ENCODE data around the gene SUSD3.

The SUSD3 gene

GRCh38 chr9:93053781-93054331 lies 4.6 kb upstream of the SUSD3 start:
- DNase-seq (ENCODE audit: low read depth): no peak

- DNase-seq (ENCODE audit: low read depth): no peak
Observed at GRCh38 chr9:93054758-93055704, 3.5 kb upstream of the SUSD3 start.

DNA sequence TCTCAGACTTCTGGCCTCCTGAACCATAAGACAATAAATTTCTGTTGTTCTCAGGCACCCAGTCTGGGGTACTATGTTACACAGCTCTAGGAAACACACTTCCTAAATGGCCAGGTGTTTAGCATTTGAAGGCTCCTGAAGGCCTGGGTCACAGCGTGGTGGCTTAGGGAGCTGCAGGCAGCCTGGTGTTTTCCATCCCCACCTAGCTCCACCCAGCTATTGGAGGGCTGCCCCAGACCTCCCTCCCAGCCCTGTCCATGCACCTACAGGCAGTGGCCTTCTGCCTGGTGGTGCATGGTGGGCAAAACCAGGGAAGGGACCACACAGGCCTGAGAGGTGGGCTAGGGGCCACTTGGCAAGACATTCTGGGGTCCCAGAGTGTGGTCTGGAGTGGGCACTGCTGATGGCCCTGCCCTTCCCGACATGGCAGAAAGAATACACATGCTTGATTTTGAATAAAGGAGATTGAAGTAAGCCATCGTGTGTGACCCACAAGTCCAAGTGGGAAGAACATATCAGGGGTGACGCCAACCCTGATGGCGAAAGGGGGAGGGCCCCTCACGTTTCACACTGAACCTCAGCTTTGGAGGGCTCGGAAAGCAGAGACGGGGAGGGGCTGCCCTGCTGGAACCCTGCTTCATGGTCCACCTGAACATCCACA lies 1.3 kb upstream of the SUSD3 start:
- DNase-seq (ENCODE audit: low read depth): no peak

DNA sequence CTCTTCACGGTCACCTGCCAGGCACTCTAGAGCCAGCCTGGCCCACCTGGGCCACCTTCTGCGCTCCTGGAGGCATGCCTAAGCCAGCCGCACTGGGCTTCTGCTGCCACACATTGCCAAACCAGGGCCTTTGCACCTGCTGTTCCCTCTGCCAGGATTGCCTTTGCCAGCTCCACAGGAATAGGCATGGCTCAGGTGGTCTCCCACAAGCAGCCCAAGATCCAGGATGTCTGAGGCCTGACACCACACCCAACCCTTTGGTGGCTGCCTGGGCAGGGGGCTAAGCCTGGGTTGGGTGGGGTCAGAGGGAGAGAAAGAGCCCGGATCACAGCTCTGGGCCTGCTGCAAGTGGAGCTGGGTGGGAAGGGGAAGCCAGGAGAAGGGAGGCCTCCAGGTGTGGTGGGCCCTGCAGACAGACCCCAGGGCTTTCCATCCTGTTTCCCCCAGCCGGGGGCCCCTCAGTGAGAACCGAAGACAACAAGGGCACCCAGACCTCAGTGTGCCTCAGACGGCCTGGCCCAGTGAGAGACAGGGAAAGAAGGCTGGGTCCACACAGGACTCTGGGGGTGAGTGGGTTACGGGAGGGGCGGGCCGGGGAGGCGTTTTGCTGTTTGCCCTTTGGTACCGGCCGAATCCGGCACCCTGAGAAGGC lies 672 bp upstream of the SUSD3 start:
- no peak for DNase-seq (ENCODE audit: low read depth)

- DNase-seq (ENCODE audit: low read depth): no peak
Observed at GRCh38 chr9:93059011-93059714, 662 bp downstream of the SUSD3 start.

DNA sequence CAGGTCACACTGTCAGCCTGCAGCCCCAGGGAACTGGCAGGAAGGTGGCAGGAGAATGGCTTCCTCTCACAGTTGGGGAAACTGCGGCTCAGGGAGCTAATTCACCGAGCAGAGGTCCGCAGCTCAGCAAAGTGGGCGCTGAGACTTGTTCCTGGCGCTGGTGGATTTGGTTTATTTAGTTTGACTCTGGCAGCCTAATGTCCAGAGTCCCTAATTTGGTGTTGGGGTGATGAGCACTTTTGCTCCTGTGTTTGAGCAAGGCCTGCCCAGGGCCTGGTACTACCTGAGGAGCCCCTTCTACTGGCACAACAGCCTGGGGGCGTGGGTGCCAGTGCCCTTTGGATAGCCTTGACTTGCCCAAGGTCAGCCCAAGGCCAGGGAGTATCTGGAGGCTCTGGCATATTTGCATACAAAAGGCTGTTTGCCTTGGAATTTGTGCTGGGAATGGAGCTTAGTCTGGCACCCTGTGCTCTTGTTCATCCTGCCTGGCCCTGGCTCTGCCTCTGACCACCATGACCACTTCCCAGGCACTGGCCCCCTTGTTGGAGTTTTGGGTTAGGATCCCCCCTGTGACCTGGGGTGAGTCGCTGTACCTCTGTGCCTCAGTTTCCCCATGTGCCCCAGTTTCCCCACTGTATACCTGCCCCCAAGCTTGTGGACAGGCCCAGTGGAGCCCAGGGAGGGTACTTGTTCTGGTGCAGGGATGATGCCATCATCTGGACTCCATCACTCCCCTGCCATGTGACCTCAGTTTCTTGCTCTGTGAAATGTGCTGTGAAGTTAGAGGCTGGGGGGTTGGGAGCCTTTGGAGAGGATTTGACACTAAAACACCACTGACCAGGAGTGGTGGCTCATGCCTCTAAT lies 1.4 kb downstream of the SUSD3 start:
- no peak for DNase-seq (ENCODE audit: low read depth)

DNA sequence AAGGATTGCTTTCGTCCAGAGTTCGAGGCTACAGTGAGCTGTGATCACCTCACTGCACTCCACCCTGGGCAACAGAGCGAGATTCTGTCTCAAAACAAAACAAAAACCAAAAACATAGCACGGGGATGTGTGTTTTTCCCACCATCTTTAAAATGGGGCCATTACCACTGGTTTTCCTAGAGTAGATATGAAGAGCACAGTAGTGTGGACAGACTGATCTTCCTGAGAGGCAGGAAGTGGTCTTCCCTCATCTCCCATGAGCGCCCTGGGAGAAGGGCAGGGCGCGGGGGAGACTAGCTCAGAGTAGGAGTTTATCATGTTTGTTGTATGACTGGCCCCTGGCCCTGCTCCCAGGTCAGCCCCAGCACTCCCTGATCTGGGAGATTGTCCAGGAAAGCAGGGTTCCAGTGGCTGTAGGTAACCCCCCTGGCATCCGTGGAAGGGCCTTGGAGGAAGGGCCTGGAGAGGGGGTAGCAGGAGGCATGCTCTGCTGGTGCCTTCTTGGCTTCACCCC lies 2.3 kb downstream of the SUSD3 start:
- DNase-seq (ENCODE audit: low read depth): no peak

GRCh38 chr9:93061260-93061751 lies 2.8 kb downstream of the SUSD3 start:
- no peak for DNase-seq (ENCODE audit: low read depth)

DNA sequence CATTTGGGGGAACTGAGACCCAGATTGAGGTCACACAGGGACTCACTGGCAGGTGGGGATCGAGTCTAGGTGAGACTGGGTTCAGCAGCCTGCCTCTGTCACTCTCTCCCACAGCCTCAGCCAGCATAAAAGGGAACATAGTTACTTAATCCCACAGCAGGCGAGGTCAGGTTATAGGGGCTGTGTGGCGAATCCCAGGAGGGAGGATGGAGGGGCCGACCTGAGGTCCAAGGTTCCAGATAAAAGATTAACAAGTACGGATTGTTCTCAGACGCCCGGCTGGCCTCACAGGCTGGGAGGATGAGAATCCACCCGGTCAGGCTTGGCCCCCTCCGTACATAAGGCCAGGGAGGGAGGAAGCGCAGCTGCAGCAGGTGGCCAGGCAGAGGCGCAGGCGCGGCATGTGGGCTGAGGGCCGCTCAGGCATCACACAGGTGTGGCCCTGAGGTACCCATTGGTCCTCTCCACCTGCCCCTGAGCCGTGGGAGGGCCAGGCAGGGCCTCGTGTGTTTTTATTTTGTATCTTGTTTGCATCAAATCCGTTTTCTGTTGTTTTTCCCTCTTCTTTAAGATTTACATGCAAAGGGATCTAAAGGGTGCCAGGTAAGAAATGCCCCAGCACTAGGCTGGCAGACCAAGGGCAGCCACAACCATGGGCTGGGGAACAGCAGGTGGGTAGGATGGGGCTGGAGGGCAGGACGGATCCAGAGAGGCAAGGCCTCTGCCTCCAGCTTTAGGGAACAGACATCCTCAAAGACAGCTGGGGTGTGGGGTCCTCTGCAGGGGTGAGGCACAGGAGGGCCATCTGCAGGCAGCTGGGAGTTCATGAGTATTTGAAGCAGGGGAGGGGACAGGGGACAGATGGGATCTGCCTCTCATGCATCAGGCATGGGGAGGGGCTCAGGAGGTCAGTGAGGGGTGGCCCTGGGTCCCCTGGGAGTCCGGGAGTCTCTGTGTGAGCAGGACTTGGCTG lies 3.6 kb downstream of the SUSD3 start:
- no peak for DNase-seq (ENCODE audit: low read depth)

- DNase-seq (ENCODE audit: low read depth): peak; percentile 60
Observed at GRCh38 chr9:93064392-93065134, 6.1 kb downstream of the SUSD3 start.

DNA sequence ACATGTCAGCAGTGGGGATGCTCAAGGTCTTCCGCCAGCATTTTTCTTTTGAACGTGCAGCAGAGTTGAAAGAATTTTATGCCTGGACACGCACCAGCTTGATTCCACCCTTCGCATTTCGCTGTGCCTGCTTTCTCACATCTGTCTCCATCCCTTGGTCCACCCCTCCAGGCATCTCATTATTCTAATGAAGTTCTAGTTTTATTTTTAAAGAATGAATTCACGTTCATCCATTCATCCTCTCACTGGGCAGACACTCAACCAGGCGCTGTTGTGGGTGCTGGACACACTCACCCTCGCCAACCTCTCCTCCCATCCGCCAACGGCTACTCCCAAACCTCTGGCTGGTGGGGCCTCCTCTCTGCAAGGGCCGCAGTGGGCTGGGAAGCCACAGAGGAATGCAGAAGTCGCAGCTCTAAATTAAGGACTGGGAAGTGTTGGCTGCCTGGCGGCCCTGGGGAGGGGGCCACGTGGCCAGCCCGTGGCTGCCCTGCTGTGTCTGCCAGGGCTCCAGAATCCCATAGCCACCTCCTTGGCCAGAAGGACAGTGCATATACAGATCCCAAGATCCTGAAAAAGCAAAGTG lies 6.7 kb downstream of the SUSD3 start:
- DNase-seq (ENCODE audit: low read depth): no peak

GRCh38 chr9:93066978-93067603 lies 8.6 kb downstream of the SUSD3 start:
- DNase-seq (ENCODE audit: low read depth): no peak

- DNase-seq (ENCODE audit: low read depth): no peak
Observed at GRCh38 chr9:93068956-93069355, 10.5 kb downstream of the SUSD3 start.

- DNase-seq (ENCODE audit: low read depth): no peak
Observed at GRCh38 chr9:93071464-93071863, 13.0 kb downstream of the SUSD3 start.

GRCh38 chr9:93072383-93072795 lies 13.9 kb downstream of the SUSD3 start:
- DNase-seq (ENCODE audit: low read depth): no peak

DNA sequence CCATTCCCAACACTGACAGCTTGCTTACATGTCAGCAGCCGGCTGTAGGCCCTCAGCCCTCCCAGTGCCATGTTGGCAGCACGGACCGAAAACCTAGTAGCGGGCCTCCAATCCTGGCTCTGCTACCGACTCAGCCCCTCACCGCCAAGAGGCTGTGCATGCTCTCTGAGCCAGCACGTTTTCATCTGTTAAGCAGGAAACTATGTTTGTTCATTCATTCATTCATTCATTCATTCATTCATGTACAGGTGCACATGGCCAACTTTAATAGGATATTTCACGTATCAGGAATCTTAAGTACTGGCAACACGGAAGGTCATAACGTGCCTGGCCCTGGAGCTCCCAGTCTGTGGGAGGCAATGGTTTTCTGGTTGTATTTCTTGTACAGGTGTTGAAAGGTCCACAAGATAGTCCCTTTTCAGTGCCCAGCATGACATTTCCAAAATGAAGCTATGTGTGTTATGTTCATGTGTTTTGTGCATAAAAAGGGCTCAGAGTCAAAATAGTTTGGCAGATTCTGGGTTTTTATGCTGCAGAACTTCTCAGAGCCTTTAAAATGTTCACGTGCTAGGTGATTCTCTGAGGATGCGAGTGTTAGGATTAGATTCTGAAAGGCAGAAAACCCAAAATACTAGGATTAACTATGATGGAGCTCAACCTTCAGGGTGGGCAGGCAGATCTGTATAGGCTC lies 17.7 kb downstream of the SUSD3 start:
- DNase-seq (ENCODE audit: low read depth): no peak

DNA sequence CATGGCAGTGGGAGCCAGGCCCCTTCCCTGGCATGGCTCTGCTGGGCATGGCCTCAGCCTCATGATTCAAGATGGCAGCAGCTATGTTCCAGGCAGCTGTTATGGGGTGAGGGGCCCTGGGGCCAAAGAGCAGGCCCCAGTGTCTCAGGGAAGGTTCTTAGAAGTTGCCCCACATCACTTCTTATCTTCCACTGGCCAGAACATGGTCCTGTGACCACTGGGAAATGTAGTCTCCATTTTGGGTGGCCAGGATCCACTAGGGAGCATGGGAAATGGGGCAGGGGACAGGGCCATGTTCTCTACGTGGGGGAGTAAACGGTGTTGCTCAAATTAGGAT lies 18.3 kb downstream of the SUSD3 start:
- DNase-seq (ENCODE audit: low read depth): no peak
